GM23248 (cell line): ENCODE data around the gene MEG3. TPM values are rescaled to one million over a fixed set of nuclear protein-coding genes. Genes with fewer than 3 reads are reported as not detected.

Experiments
- DNase-seq: peaks from one replicate; pipeline ENCODE4 v3.0.0-alpha.2; 2015
- H2AFZ ChIP-seq: fragments of 200-600 bp; sonication (generic); 2 replicates; pipeline ENCODE4 v1.6.1; 2016; ENCODE audit warnings: antibody characterized with exemption
- H3F3A ChIP-seq: fragments of 200-600 bp; sonication (generic); 2 replicates; pipeline ENCODE4 v1.6.1; 2016; ENCODE audit warnings: mild to moderate bottlenecking, antibody characterized with exemption, mixed run types; ENCODE audit not compliant: insufficient read depth
- H3K27ac ChIP-seq: fragments of 200-600 bp; sonication (generic); 2 replicates; pipeline ENCODE4 v1.5.1; 2016; ENCODE audit warnings: mild to moderate bottlenecking
- H3K27me3 ChIP-seq: fragments of 200-600 bp; sonication (generic); replicated peaks from 2 replicates; pipeline ENCODE4 v1.6.1; 2016; ENCODE audit warnings: mild to moderate bottlenecking; ENCODE audit not compliant: insufficient read depth
- H3K36me3 ChIP-seq: fragments of 200-600 bp; sonication (generic); 2 replicates; pipeline ENCODE4 v1.6.1; 2016; ENCODE audit warnings: low read depth, mild to moderate bottlenecking
- H3K4me1 ChIP-seq: fragments of 200-600 bp; sonication (generic); 2 replicates; pipeline ENCODE4 v1.6.1; 2016; ENCODE audit warnings: mild to moderate bottlenecking; ENCODE audit not compliant: insufficient read depth
- H3K4me2 ChIP-seq: fragments of 200-600 bp; sonication (generic); one replicate; pipeline ENCODE4 v1.6.1; 2016; ENCODE audit warnings: mild to moderate bottlenecking; ENCODE audit not compliant: unreplicated experiment
- H3K4me3 ChIP-seq: fragments of 200-600 bp; sonication (generic); 2 replicates; pipeline ENCODE4 v1.5.1; 2016; ENCODE audit warnings: mild to moderate bottlenecking
- H3K79me2 ChIP-seq: fragments of 200-600 bp; sonication (generic); 2 replicates; pipeline ENCODE4 v1.6.1; 2016; ENCODE audit warnings: mild to moderate bottlenecking; ENCODE audit not compliant: insufficient read depth
- H3K9ac ChIP-seq: fragments of 200-600 bp; sonication (generic); 2 replicates; pipeline ENCODE4 v1.6.1; 2016; ENCODE audit warnings: mild to moderate bottlenecking
- H3K9me2 ChIP-seq: fragments of 200-600 bp; sonication (generic); 2 replicates; pipeline ENCODE4 v1.6.1; 2016; ENCODE audit warnings: mixed run types, mild to moderate bottlenecking, moderate library complexity; ENCODE audit not compliant: insufficient read depth
- H3K9me3 ChIP-seq: fragments of 200-600 bp; sonication (generic); one replicate; pipeline ENCODE4 v1.6.1; 2017; ENCODE audit warnings: low read depth
- H4K20me1 ChIP-seq: fragments of 200-600 bp; sonication (generic); 2 replicates; pipeline ENCODE4 v1.6.0; 2016; ENCODE audit not compliant: insufficient read depth
- EZH2 ChIP-seq: fragments of 200-600 bp; sonication (generic); IDR thresholded peaks from 2 replicates; pipeline ENCODE4 v1.6.1; 2018; ENCODE audit warnings: antibody characterized with exemption, mild to moderate bottlenecking; ENCODE audit not compliant: insufficient read depth, poor library complexity, severe bottlenecking
- EZH2phosphoT487 ChIP-seq: fragments of 200-600 bp; sonication (generic); IDR thresholded peaks from 2 replicates; pipeline ENCODE4 v1.6.1; 2018; ENCODE audit warnings: antibody characterized with exemption, moderate library complexity, mild to moderate bottlenecking, low read depth; ENCODE audit not compliant: insufficient read depth
- WGBS, 2 experiments: methylation state at CpG; one replicate each; pipeline ENCODE4 v1.1.6; 2015 to 2017; ENCODE audit warnings: low lambda C conversion rate in 2 of 2, low coverage in 1 of 2; ENCODE audit errors: missing lambda C conversion rate in 2 of 2; 5-methylcytosine and 5-hydroxymethylcytosine counted together
- in situ Hi-C: fragments of 300-500 bp; cut with MboI; formaldehyde crosslinking; loops from 2 replicates; pipeline ENCODE4 v1.15.0; 2020
- polyA plus RNA-seq: library from polyadenylated mRNA; unstranded; fragments of >200 nt; fragmentation: Nextera tagmentation; extraction: Ambion mirVana; gene quantifications from 2 replicates; pipeline ENCODE4 v1.2.1, GENCODE V29; 2016
- total RNA-seq: library from RNA; depleted of rRNA; stranded (reverse); fragments of >200 nt; shearing (Covaris generic); gene quantifications from 2 replicates; pipeline ENCODE4 v1.2.3, GENCODE V29; 2014

MEG3 gene
- total and polyA plus RNA-seq, 2 experiments from 2014 or later: 101 to 228 TPM

- peaks cover 5% of the 10 kb centered on the region; the same call in 1 of the 2 replicates for H3K36me3 ChIP-seq
- no peaks in the 10 kb centered on the region for H3K4me1 ChIP-seq
- peak; percentile 30 for TF ChIP-seq EZH2
- no peak for TF ChIP-seq EZH2phosphoT487
- H3K9me3 ChIP-seq: no peaks in the 10 kb centered on the region
- H3K27me3 ChIP-seq: peaks cover 13% of the 10 kb centered on the region; the same call in 1 of the 2 replicates
- DNase-seq: peak; percentile 7
- no peak overlapping the region for H3K4me3 ChIP-seq
- H3K9ac ChIP-seq: no peak overlapping the region
- H3K27ac ChIP-seq: no peak overlapping the region
- in situ Hi-C loops: no loop called here
- 38 to 45% methylated on average over 19 of the region's 19 CpGs for WGBS, 2 experiments
- no peaks in the 10 kb centered on the region for H3F3A ChIP-seq
- H3K79me2 ChIP-seq: no peaks in the 10 kb centered on the region
- no peak overlapping the region for H3K4me2 ChIP-seq
- H4K20me1 ChIP-seq: no peaks in the 10 kb centered on the region
- no peak overlapping the region for H2AFZ ChIP-seq
- no peaks in the 10 kb centered on the region for H3K9me2 ChIP-seq
Measured at GRCh38 chr14:100899884-100900771, 74.2 kb downstream of the MEG3 start.

DNA sequence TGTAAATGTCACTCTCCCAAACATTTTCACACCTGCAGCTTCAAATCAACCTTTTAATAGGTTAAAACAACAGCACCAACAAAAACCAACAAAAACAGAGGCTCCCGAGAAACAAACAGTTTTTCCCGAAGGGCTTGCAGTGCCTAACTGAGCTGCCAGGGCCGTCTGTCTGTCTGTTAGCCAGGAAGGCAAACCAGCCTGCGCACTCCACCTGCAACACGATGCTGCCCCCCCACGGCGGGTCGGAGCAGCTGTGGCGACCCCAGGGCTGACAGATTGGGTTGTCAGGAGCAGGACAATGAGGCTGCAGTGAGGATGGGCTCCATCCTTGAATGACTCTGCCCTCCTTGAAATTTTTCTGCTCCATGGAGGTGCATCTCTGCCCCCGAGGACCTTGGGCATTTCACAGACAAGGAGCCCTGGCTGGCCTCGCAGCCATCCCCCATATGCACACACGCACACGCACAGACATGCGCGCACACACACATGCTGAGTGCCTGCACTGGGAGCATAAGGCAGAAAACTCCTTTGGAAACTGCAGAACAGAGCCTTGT, 75.0 kb downstream of the MEG3 start:
- Histone ChIP-seq H3K9me3 (no peaks in the 10 kb centered on the region), H3K9me2 (no peaks in the 10 kb centered on the region), H3K36me3 (peaks cover 7% of the 10 kb centered on the region; the same call in 1 of the 2 replicates), H3K4me2 (no peak overlapping the region), H3K4me3 (no peak overlapping the region), H3K79me2 (no peaks in the 10 kb centered on the region), H3F3A (peaks cover 5% of the 10 kb centered on the region; the same call in 1 of the 2 replicates), H4K20me1 (no peaks in the 10 kb centered on the region), H3K4me1 (no peaks in the 10 kb centered on the region), H3K9ac (no peak overlapping the region), H3K27ac (no peak overlapping the region), H3K27me3 (peaks cover 13% of the 10 kb centered on the region; the same call in 1 of the 2 replicates), H2AFZ (no peak overlapping the region)
- in situ Hi-C loops: no loop called here
- DNase-seq: peak; percentile 29
- no peak for TF ChIP-seq EZH2phosphoT487
- TF ChIP-seq EZH2: peak; percentile 15
- WGBS, 2 experiments: 55 to 71% methylated on average over 15 of the region's 15 CpGs

GRCh38 chr14:100901391-100902183, 75.7 kb downstream of the MEG3 start:
- Histone ChIP-seq H3K4me1 (no peaks in the 10 kb centered on the region), H4K20me1 (no peaks in the 10 kb centered on the region), H3K27me3 (peaks cover 14% of the 10 kb centered on the region), H3K27ac (no peak overlapping the region), H3K9me2 (no peaks in the 10 kb centered on the region), H3K4me3 (no peak overlapping the region), H3K4me2 (no peak overlapping the region), H3K9ac (no peak overlapping the region), H2AFZ (no peak overlapping the region), H3K9me3 (no peaks in the 10 kb centered on the region), H3K36me3 (peaks cover 8% of the 10 kb centered on the region; the same call in 1 of the 2 replicates), H3F3A (peaks cover 6% of the 10 kb centered on the region; the same call in 1 of the 2 replicates), H3K79me2 (no peaks in the 10 kb centered on the region)
- no peak for DNase-seq
- 82 to 86% methylated on average over 12 of the region's 12 CpGs for WGBS, 2 experiments
- in situ Hi-C loops: no loop called here
- TF ChIP-seq EZH2phosphoT487 (no peak), EZH2 (no peak)
